AG09319 (cell line): ENCODE data around the gene PIGX.

Source experiments
- DNase-seq: peaks from one replicate; pipeline ENCODE4 v3.0.0-alpha.2; 2010; ENCODE audit warnings: low read depth; ENCODE audit errors: extremely low read depth
- CTCF ChIP-seq: IDR thresholded peaks from 2 replicates; pipeline ENCODE4 v1.5.1; 2011; ENCODE audit warnings: low read depth, mild to moderate bottlenecking, inconsistent platforms, low read length, moderate library complexity

PIGX gene

GRCh38 chr3:196711838-196712513 lies at the start of gene PIGX, which contains the start of gene CEP19:
Gene PIGX (plus strand): TSS chr3:196712377.
Gene CEP19 (minus strand): TSS chr3:196712250. CDS start chr3:196708657, 3,593 bp downstream.
- TF ChIP-seq CTCF: no peak
- peak; percentile 62 for DNase-seq

- TF ChIP-seq CTCF: no peak
- DNase-seq: no peak
These were observed 49.2 kb upstream of the PIGX start for GRCh38 chr3:196662711-196663571.

- no peak for TF ChIP-seq CTCF
- no peak for DNase-seq
These were observed 45.9 kb upstream of the PIGX start for GRCh38 chr3:196666001-196666867.

- DNase-seq: no peak
- no peak for TF ChIP-seq CTCF
These were observed 44.9 kb upstream of the PIGX start for GRCh38 chr3:196667056-196667825.

- TF ChIP-seq CTCF: no peak
These were observed 41.8 kb upstream of the PIGX start for GRCh38 chr3:196670339-196670738.

GRCh38 chr3:196673632-196674031 lies 38.5 kb upstream of the PIGX start:
- TF ChIP-seq CTCF: no peak
- no peak for DNase-seq

More at GRCh38 chr3:196670339-196670738, 41.8 kb upstream of the PIGX start:
- DNase-seq: no peak
